Sigmoid colon (tissue), 4 donors: Measurements from ENCODE around the gene ADAM8.

Experiments
- CTCF ChIP-seq, 4 experiments: fragments of 450-650 bp in 3 of 4; fragments of 200-600 bp in 1 of 4; IDR thresholded peaks; one replicate each; pipeline ENCODE4 v1.5.1; 2016 to 2019; ENCODE audit warnings: antibody characterized with exemption in 4 of 4, mild to moderate bottlenecking in 3 of 4, moderate library complexity in 2 of 4
- EP300 ChIP-seq, 4 donors: sonication (generic); formaldehyde crosslinking; IDR thresholded peaks; one replicate each; pipeline ENCODE4 v1.6.1; 2017; ENCODE audit warnings: antibody characterized with exemption in 4 of 4
- POLR2A ChIP-seq, 2 donors: fragments of 450-650 bp; IDR thresholded peaks; one replicate each; pipeline ENCODE4 v1.6.1; 2016; ENCODE audit warnings: antibody characterized with exemption in 2 of 2, mild to moderate bottlenecking in 2 of 2, moderate library complexity in 2 of 2

GRCh38 chr10:133282846-133283390 is 6.2 kb upstream of the ADAM8 start:
- TF ChIP-seq CTCF (IDR thresholded peaks at IDR 0.05) = no peak
- no peak for TF ChIP-seq EP300 (IDR thresholded peaks at IDR 0.05)
- TF ChIP-seq POLR2A (IDR thresholded peaks at IDR 0.05) = no peak
